HG02938 (cell line): ENCODE results near the gene CREB5.

ENCODE experiments used
- ATAC-seq: cut with Tn5 transposase; IDR thresholded peaks from one replicate; pipeline ENCODE4 v1.9.1; 2021; ENCODE audit warnings: mild to moderate bottlenecking, moderate library complexity; ENCODE audit not compliant: unreplicated experiment

Gene CREB5

GRCh38 chr7:28832669-28833068 is 420.4 kb downstream of the CREB5 start:
- no peak for ATAC-seq

GRCh38 chr7:28835800-28836199 is 423.5 kb downstream of the CREB5 start:
- no peak for ATAC-seq

- ATAC-seq = no peak
Measured at GRCh38 chr7:28836716-28837115, 424.4 kb downstream of the CREB5 start.

- no peak for ATAC-seq
Measured at GRCh38 chr7:28837216-28837615, 424.9 kb downstream of the CREB5 start.

GRCh38 chr7:28840592-28840995 is 428.3 kb downstream of the CREB5 start:
- no peak for ATAC-seq

GRCh38 chr7:28841766-28842165 is 429.4 kb downstream of the CREB5 start:
- ATAC-seq = no peak

GRCh38 chr7:28842769-28843295 is 430.5 kb downstream of the CREB5 start:
- no peak for ATAC-seq

GRCh38 chr7:28845106-28845505 is 432.8 kb downstream of the CREB5 start:
- no peak for ATAC-seq

GRCh38 chr7:28847176-28847575 is 434.9 kb downstream of the CREB5 start:
- no peak for ATAC-seq

- ATAC-seq = no peak
Measured at GRCh38 chr7:28847681-28848080, 435.4 kb downstream of the CREB5 start.

- no peak for ATAC-seq
Measured at GRCh38 chr7:28848906-28849305, 436.6 kb downstream of the CREB5 start.

GRCh38 chr7:28850699-28851098 is 438.4 kb downstream of the CREB5 start:
- no peak for ATAC-seq

GRCh38 chr7:28853150-28853549 is 440.8 kb downstream of the CREB5 start:
- no peak for ATAC-seq

- peak; percentile 97 for ATAC-seq
Measured at GRCh38 chr7:28853834-28854749, 441.8 kb downstream of the CREB5 start.

- ATAC-seq = no peak
Measured at GRCh38 chr7:28854750-28855074, 442.4 kb downstream of the CREB5 start.

GRCh38 chr7:28855538-28856217 is 443.4 kb downstream of the CREB5 start:
- no peak for ATAC-seq

- ATAC-seq = no peak
Measured at GRCh38 chr7:28856656-28857055, 444.3 kb downstream of the CREB5 start.

GRCh38 chr7:28858206-28858605 is 445.9 kb downstream of the CREB5 start:
- no peak for ATAC-seq

GRCh38 chr7:28858895-28859294 is 446.6 kb downstream of the CREB5 start:
- no peak for ATAC-seq

GRCh38 chr7:28861825-28862224 is 449.5 kb downstream of the CREB5 start:
- no peak for ATAC-seq

- no peak for ATAC-seq
Measured at GRCh38 chr7:28862595-28863272, 450.4 kb downstream of the CREB5 start.
